Body of pancreas (tissue), 4 donors: ENCODE measurements around the gene SLC50A1. TPM values are rescaled to one million over a fixed set of nuclear protein-coding genes. Genes with fewer than 3 reads are reported as not detected.

Source experiments
- ATAC-seq: fragments of 150-250 bp; one replicate; pipeline ENCODE4 v1.9.1; 2016
- DNase-seq, 4 donors: peaks; one replicate each; pipeline ENCODE4 v3.0.0-alpha.2; 2019
- H3K27ac ChIP-seq, 4 donors: fragments of 200-600 bp; sonication (generic); 1 replicate in 3 of 4; 2 replicates in 1 of 4; pipeline versions ENCODE4 v1.5.1 to v1.6.1; 2016 to 2019; ENCODE audit warnings: mild to moderate bottlenecking in 1 of 4, mixed read lengths in 1 of 4, moderate library complexity in 1 of 4
- H3K27me3 ChIP-seq, 2 donors: fragments of 200-600 bp; sonication (generic); one replicate each; pipeline ENCODE4 v1.6.0; 2016; ENCODE audit warnings: mild to moderate bottlenecking in 1 of 2
- H3K36me3 ChIP-seq, 2 donors: fragments of 200-600 bp; sonication (generic); replicated peaks in 1 of 2; 2 replicates each; pipeline ENCODE4 v1.5.1; 2016; ENCODE audit warnings: low read depth in 2 of 2; ENCODE audit not compliant: insufficient read depth in 1 of 2
- H3K4me1 ChIP-seq: fragments of 200-600 bp; sonication (generic); one replicate; pipeline ENCODE4 v1.6.0; 2016
- H3K4me3 ChIP-seq, 2 donors: fragments of 200-600 bp; sonication (generic); 1 replicate in 1 of 2; 2 replicates in 1 of 2; pipeline ENCODE4 v1.5.1; 2016 to 2019
- H3K9me3 ChIP-seq, 3 donors: fragments of 200-600 bp; sonication (generic); 1 replicate in 2 of 3; 2 replicates in 1 of 3; pipeline ENCODE4 v1.5.1; 2016
- POLR2A ChIP-seq, 3 donors: fragments of 450-650 bp; IDR thresholded peaks; one replicate each; pipeline ENCODE4 v1.6.1; 2016; ENCODE audit warnings: antibody characterized with exemption in 3 of 3, mild to moderate bottlenecking in 2 of 3
- WGBS, 2 donors: methylation state at CpG; one replicate each; pipeline ENCODE4 v1.1.5; 2017; 5-methylcytosine and 5-hydroxymethylcytosine counted together
- intact Hi-C: fragments of 100-400 bp; cut with DNase I; formaldehyde crosslinking; loops from one replicate; pipeline ENCODE4 v1.15.1; 2023
- small RNA-seq: library from RNA; depleted of rRNA; stranded (forward); fragments of <200 nt; gene quantifications from one replicate; pipeline ENCODE3, GENCODE V24; 2016
- total RNA-seq, 2 donors: library from RNA; depleted of rRNA; stranded (reverse); fragments of >200 nt; gene quantifications; one replicate each; pipeline ENCODE4 v1.1.0, GENCODE V29; 2016
- TF ChIP-seq, protein P1 (sequence below), 7 experiments: fragments of 450-650 bp in 4 of 7; fragments of 200-600 bp in 3 of 7; sonication (generic) in 3 of 7; IDR thresholded peaks; one replicate each; pipeline ENCODE4 v1.5.1; 2016 to 2019; ENCODE audit warnings: antibody characterized with exemption in 7 of 7

The SLC50A1 gene
- total RNA-seq, 2 donors from 2014 or later: 13.7 to 25.7 TPM

DNA sequence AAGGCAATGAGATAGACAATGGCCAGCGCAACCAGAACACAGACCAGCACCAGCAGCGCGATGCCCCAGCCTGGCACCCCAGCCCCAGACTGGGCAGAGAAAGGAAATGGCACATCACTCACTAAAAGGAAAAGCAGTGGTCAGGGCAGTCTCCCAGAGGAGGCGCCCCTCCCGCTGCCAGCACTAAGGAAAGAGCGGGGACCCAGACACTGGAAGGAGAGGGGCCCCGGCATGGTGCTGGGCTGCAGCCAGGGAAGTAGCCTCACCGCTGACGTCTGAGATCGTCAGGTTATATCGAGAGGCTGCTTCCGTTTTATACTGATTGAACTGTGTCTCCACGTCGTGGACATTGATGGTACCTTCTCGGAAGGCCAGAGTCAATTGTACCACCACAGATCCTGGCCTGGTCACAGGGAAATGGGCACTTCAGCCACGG lies 51.8 kb downstream of the SLC50A1 start:
- Histone ChIP-seq H3K36me3 (no peaks in the 10 kb centered on the region), H3K4me1 (peaks cover 52% of the 10 kb centered on the region), H3K27me3 (no peaks in the 10 kb centered on the region), H3K4me3 (no peak overlapping the region), H3K27ac (peak overlapping the region; percentile 86 to 94 (median 92)), H3K9me3 (no peaks in the 10 kb centered on the region)
- ATAC-seq (no peak), DNase-seq (peak in 1 of 4 donors; percentile 43)
- no peak for TF ChIP-seq POLR2A (IDR thresholded peaks at IDR 0.05)
- TF ChIP-seq, protein P1, sequence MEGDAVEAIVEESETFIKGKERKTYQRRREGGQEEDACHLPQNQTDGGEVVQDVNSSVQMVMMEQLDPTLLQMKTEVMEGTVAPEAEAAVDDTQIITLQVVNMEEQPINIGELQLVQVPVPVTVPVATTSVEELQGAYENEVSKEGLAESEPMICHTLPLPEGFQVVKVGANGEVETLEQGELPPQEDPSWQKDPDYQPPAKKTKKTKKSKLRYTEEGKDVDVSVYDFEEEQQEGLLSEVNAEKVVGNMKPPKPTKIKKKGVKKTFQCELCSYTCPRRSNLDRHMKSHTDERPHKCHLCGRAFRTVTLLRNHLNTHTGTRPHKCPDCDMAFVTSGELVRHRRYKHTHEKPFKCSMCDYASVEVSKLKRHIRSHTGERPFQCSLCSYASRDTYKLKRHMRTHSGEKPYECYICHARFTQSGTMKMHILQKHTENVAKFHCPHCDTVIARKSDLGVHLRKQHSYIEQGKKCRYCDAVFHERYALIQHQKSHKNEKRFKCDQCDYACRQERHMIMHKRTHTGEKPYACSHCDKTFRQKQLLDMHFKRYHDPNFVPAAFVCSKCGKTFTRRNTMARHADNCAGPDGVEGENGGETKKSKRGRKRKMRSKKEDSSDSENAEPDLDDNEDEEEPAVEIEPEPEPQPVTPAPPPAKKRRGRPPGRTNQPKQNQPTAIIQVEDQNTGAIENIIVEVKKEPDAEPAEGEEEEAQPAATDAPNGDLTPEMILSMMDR (IDR thresholded peaks at IDR 0.05): no peak
- WGBS, 2 donors: 41 to 53% methylated on average over 11 to 16 of the region's 16 CpGs
- intact Hi-C loops: no loop called here

GRCh38 chr1:155188268-155188667 lies 52.6 kb downstream of the SLC50A1 start:
- ATAC-seq (no peak), DNase-seq (peak in 2 of 4 donors; percentile 42 to 47)
- 38 to 55% methylated on average over 4 of the region's 14 CpGs for WGBS, 2 donors

More at GRCh38 chr1:155188268-155188667, 52.6 kb downstream of the SLC50A1 start:
- intact Hi-C loops: no loop called here
- Histone ChIP-seq H3K4me3 (no peak overlapping the region), H3K4me1 (peaks cover 57% of the 10 kb centered on the region), H3K27me3 (no peaks in the 10 kb centered on the region), H3K9me3 (no peaks in the 10 kb centered on the region), H3K27ac (peak overlapping the region; percentile 86 to 94 (median 92)), H3K36me3 (no peaks in the 10 kb centered on the region)
- peak in 2 of 3 donors; percentile 19 to 32 for TF ChIP-seq POLR2A (IDR thresholded peaks at IDR 0.05)
- TF ChIP-seq, protein P1 (IDR thresholded peaks at IDR 0.05): no peak

Small RNAs within 50 kb of the gene (small RNA-seq; reads per million reads assigned to genes)
- gene HMGN2P18: not detected
- not detected for gene RF00019

Other genes starting within 250 kb of the SLC50A1 start
- 10 to 100 TPM in 1 of 2 donors, 1 to 10 TPM in 1; 7.0 to 18.5 TPM for gene PMVK, start 199.1 kb upstream of the SLC50A1 start, total RNA-seq
- gene PBXIP1, start 179.8 kb upstream of the SLC50A1 start, total RNA-seq: 10 to 100 TPM; 26.0 to 60.7 TPM
- gene PYGO2, start 174.1 kb upstream of the SLC50A1 start, total RNA-seq: 10 to 100 TPM; 10.9 to 15.2 TPM
- 10 to 100 TPM; 38.1 to 45.5 TPM for gene SHC1, start 165.1 kb upstream of the SLC50A1 start, total RNA-seq
- 10 to 100 TPM; 15.6 to 29.0 TPM for gene CKS1B, start 161.2 kb upstream of the SLC50A1 start, total RNA-seq
- 10 to 100 TPM; 10.1 to 51.4 TPM for gene FLAD1, start 152.5 kb upstream of the SLC50A1 start, total RNA-seq
- gene LENEP, start 142.3 kb upstream of the SLC50A1 start, total RNA-seq: not detected
- gene ZBTB7B, start 133.1 kb upstream of the SLC50A1 start, total RNA-seq: 10 to 100 TPM; 30.1 to 34.3 TPM
- gene DCST2, start 102.1 kb upstream of the SLC50A1 start, total RNA-seq: 1 to 10 TPM in 1 of 2 donors, under 1 TPM in 1; 0.33 to 1.8 TPM
- gene DCST1, start 102.0 kb upstream of the SLC50A1 start, total RNA-seq: not detected
- gene ADAM15, start 84.5 kb upstream of the SLC50A1 start, total RNA-seq: 10 to 100 TPM; 37.2 to 48.5 TPM
- 1 to 10 TPM; 4.7 to 5.6 TPM for gene EFNA4, start 72.1 kb upstream of the SLC50A1 start, total RNA-seq
- gene EFNA3, start 57.0 kb upstream of the SLC50A1 start, total RNA-seq: 1 to 10 TPM in 1 of 2 donors, not detected in 1; 1.8 TPM
- gene EFNA1, start 8.0 kb upstream of the SLC50A1 start, total RNA-seq: 10 to 100 TPM; 10.5 to 20.2 TPM
- 100 to 1,000 TPM in 1 of 2 donors, 1 to 10 TPM in 1; 6.2 to 106 TPM for gene DPM3, start 4.7 kb downstream of the SLC50A1 start, total RNA-seq
- gene KRTCAP2, start 37.5 kb downstream of the SLC50A1 start, total RNA-seq: 10 to 100 TPM; 46.4 to 71.5 TPM
- gene TRIM46, start 38.0 kb downstream of the SLC50A1 start, total RNA-seq: under 1 TPM in 1 of 2 donors, not detected in 1; 0.26 TPM
- gene THBS3, start 72.0 kb downstream of the SLC50A1 start, total RNA-seq: 10 to 100 TPM; 15.0 to 21.1 TPM
- 10 to 100 TPM in 1 of 2 donors, 1 to 10 TPM in 1; 5.9 to 16.3 TPM for gene MTX1, start 72.8 kb downstream of the SLC50A1 start, total RNA-seq
- 10 to 100 TPM in 1 of 2 donors, 1 to 10 TPM in 1; 6.2 to 12.2 TPM for gene ENTREP3, start 119.6 kb downstream of the SLC50A1 start, total RNA-seq
- gene SCAMP3, start 126.5 kb downstream of the SLC50A1 start, total RNA-seq: 10 to 100 TPM; 36.8 to 38.9 TPM
- 10 to 100 TPM; 36.6 to 40.7 TPM for gene CLK2, start 137.7 kb downstream of the SLC50A1 start, total RNA-seq
- gene HCN3, start 141.6 kb downstream of the SLC50A1 start, total RNA-seq: 1 to 10 TPM; 1.3 to 2.9 TPM
- not detected for gene PKLR, start 165.6 kb downstream of the SLC50A1 start, total RNA-seq
- 10 to 100 TPM; 59.7 to 94.3 TPM for gene FDPS, start 173.0 kb downstream of the SLC50A1 start, total RNA-seq
- gene RUSC1, start 185.0 kb downstream of the SLC50A1 start, total RNA-seq: 10 to 100 TPM; 19.4 to 21.3 TPM